WI38 (cell line): ENCODE results near the gene ENTPD1.
A peak's percentile ranks its signal among the peaks of the same experiment; 100 is the strongest.

Experiments
- H3K4me3 ChIP-seq: 2 replicates; pipeline ENCODE4 v1.5.1; 2011; ENCODE audit warnings: low read depth, mild to moderate bottlenecking, control low read depth, low read length
- TF ChIP-seq, protein P1 (sequence below): IDR thresholded peaks from 2 replicates; pipeline ENCODE4 v1.5.1; 2012; ENCODE audit warnings: low read depth, mild to moderate bottlenecking, control low read depth, low read length

The ENTPD1 gene

DNA sequence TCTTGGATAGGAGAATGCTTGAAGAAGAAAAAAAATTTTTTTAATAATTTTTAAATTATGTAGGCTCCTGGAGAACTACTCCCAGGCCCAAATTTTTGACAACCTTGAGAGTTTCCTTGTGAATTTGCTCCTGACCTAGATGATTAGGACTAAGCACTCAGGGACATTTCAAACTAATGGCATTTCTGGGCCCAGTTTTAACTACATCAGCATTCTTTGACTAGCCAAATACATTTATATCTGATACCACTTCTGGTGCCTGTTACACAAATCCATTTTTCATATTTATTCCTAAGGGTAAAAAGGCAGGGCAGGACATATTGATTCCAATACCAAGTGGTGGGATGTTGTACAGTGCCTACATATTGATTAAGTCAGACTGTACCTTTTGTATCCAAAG, 91.0 kb downstream of the ENTPD1 start:
- H3K4me3 ChIP-seq: no peak overlapping the region
- TF ChIP-seq, protein P1, sequence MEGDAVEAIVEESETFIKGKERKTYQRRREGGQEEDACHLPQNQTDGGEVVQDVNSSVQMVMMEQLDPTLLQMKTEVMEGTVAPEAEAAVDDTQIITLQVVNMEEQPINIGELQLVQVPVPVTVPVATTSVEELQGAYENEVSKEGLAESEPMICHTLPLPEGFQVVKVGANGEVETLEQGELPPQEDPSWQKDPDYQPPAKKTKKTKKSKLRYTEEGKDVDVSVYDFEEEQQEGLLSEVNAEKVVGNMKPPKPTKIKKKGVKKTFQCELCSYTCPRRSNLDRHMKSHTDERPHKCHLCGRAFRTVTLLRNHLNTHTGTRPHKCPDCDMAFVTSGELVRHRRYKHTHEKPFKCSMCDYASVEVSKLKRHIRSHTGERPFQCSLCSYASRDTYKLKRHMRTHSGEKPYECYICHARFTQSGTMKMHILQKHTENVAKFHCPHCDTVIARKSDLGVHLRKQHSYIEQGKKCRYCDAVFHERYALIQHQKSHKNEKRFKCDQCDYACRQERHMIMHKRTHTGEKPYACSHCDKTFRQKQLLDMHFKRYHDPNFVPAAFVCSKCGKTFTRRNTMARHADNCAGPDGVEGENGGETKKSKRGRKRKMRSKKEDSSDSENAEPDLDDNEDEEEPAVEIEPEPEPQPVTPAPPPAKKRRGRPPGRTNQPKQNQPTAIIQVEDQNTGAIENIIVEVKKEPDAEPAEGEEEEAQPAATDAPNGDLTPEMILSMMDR: no peak

DNA sequence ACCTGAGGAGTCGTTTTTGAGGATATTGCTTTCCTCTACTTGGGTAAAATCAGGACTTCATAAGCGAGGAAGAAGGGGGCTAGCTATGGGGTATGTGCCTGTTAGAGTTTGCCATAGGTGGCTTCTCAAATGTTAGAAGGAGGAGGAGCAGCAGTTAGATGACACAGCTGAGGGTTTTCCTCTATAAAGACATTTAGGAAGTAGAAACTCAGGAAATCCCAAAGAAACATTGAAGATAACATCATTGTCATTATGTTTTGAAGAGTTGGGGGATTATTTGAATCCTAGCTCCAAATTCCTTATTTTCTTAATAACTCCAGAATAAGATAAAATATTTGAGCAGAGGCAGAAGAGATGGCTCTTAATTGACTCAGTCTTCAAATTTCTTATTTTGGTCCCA, 92.9 kb downstream of the ENTPD1 start:
- TF ChIP-seq, protein P1: no peak
- no peak overlapping the region for H3K4me3 ChIP-seq

DNA sequence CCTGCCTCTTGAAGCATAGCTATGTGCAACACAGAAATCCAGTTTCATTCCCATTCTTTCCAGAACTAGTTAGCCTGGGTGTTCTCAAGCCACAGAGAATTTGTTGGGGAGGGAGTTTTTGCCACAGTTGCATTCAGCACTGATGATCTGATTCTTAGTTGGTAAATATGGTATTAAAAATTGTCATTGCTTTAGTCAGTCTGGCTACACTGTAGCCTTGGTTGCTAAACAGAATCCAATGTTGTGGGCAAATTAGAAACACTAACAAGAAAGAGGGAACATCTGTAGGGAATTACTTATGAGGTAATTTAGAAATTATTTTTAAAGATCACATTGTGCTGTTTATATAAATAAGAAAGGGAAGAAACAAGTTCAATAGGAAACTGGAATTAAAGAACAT, 94.8 kb downstream of the ENTPD1 start:
- H3K4me3 ChIP-seq: no peak overlapping the region
- TF ChIP-seq, protein P1: no peak

DNA sequence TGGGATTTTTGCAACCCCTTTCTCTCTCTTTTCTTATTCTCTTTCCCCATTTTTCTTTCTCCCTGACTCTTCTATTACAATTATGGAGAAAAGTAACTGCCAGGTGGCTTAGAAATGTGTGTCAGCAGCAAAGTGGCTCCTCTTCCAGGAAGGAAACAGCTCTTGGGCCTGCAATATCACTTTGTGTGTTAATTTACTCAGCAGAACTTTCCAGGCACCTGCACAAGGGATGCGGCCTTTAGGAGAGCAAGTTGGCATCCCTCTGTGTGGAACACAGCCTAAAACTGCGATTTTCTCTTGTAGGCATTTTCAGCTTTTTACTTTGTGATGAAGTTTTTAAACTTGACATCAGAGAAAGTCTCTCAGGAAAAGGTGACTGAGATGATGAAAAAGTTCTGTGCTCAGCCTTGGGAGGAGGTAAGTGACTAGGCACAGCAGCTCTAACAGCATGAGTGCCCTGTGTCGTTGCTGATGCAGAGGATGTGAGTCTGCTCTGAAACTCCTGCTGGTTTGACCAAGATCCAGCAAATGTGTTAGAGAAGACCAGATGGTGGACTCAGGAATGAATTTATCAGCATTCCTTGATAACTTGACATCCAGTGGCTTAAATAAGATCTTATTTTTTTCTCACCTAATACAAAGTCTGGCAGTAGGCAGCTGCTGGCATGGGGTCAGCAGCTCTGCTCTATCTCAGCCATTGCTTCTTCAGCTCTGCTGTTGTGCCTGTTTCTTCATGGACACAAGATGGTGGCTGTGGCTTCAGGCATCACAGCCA, 104.4 kb downstream of the ENTPD1 start:
- TF ChIP-seq, protein P1: no peak
- no peak overlapping the region for H3K4me3 ChIP-seq

DNA sequence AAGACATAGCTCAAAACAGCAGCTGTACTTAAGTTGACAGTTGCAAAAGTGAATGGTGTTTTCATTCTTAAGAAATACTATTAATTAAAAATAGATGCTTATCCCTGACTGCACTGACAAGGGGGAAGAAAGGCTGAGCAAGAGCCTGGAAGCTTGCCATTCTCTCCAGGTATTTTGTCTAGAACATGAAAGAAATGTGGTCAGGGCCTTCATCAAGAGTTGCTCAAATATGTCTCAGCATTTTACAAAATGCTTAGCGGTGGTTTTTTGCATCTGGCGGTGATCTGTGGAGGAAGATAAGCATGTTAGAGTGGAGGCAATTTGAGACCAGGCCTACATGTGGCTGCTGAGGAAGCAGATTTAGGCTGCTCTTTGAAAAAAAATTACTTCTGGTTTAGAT, 105.4 kb downstream of the ENTPD1 start:
- TF ChIP-seq, protein P1: no peak

DNA sequence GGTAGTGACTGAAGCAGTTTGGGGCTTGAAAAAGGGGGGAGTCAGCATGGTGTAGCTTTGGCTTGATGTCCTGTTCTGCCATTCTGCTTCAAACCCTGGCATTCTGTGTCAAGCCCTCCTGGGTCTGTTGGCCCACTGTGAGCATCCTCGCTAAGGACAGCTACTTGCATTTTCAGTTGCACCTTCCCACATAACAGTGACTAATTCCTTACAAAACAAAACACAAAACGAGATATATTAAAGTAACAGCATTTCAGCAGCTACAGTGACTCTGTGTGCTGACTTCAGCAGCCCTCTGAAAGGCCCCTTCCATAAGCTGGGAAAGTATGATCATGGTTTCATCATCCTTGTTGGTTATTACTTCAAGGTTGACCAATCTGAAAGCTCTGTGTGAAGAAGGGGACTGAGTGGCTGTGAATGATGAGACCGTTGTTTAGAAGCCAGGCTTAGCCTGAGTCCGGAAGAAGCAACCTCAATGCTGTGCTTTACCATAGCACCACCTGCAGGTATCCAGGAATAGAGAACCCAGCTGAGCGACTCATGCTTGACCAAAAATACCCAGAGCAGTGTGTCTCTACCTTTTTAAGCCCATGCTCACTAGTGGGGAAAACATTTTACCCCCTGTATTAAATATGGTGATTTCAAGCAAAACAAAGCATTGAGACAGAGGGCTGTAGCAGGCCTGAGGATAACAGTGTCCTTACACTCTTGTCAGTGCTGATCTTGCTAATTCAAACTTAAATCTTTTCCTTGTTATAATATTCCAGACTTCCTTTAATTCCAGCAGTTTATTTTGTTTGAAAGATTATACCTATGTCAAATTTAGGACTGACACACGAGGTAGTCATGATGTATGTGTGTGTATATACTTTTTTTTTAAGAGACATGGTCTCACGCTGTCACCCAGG, 109.2 kb downstream of the ENTPD1 start:
- TF ChIP-seq, protein P1: peak; percentile 67
- no peak overlapping the region for H3K4me3 ChIP-seq

More for the DNA sequence above, 105.4 kb downstream of the ENTPD1 start:
- no peak overlapping the region for H3K4me3 ChIP-seq
